ENCODE results near the gene LDLRAD4.

LDLRAD4 gene

DNA sequence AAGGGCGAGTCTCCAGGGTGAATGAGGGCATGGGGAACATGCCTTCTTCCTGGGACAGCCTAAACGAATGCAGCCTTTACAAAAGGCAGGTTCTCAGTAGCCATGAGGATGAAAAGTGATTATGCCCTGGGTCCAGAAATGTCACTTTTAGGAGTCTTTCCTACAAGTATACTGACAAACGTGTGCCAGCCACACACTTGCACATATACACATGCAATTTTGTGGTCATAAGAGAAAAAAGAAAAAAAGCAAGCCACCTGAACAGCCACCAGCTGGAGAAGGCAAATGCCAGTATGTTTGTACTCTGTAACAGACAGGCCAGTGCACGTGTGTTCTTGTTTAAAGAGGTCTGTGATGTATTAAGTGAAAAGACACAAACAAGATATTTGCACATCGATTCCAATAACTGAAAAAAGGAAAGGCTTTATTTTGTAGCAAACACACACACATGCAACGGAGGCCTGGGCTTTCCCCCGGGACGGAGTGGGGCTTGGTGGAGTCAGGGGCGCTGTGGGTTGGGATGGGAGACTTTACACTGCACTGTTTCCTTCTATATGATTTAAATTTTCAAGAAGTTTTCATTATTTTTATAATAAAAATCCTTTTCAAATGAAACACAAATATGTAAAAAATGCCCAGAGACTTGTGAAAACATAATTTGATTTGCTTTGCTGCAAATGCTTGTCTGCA lies 399.4 kb downstream of the LDLRAD4 start:
- no peak for DNase-seq (ENCODE audit: low read depth)

GRCh38 chr18:13618760-13619438 lies 400.3 kb downstream of the LDLRAD4 start:
- no peak for DNase-seq (ENCODE audit: low read depth)

DNA sequence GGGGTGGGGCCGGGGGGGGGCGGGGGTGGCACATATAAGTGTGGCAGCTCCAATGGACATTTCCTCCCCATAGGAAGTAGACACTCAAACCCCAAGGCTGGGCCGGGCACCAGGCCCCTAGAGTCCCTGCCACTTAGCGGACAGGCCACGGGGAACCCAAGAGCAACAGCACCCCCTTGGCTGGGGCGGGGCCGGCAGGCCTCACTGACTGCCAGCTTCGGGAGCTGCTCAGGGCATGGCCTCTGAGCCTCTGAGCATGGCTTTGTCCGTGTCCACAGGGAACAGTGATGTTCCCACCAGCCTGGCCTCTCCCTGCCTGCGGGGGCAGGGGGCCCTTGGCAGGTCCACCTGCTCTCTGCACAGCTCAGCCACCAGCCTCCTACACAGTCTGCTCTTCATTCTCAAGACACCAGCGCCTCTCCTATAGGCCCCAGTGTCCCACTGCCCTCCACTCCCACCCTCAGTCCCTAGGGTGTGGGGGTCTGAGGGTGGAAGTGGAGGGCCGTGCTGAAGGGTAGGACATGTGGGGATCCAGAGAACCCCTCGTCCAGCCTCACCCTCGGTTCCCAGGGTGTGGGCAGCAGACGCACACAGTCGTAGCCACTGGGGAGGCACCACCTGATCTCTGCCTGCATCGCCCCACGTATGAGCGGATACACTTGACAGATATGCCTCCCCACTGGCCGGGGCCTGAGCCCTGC lies 401.1 kb downstream of the LDLRAD4 start:
- DNase-seq (ENCODE audit: low read depth), result no peak

DNA sequence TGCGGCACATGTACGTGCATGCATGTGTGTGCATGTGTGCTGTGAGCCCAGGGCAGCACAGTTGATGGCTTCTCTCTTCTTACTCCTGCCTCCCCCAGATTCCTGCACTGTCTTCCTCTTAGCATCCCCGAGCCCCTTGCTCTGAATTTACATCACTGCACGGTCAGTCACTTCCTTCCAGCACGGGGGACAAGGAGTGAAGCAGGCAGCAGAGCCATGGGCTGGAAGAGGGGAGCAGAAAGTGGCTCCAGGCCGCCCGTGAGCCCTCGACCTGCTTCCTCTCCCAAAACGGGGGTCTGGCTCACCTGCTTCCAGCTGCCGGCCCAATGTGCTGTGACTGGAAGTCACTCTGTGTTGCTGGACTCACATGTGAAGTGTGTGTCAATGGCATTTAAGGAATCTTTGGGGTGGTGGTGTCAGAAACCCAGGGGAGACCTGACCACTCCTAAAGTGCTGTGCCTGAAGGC lies 401.7 kb downstream of the LDLRAD4 start:
- DNase-seq (ENCODE audit: low read depth), result no peak

DNA sequence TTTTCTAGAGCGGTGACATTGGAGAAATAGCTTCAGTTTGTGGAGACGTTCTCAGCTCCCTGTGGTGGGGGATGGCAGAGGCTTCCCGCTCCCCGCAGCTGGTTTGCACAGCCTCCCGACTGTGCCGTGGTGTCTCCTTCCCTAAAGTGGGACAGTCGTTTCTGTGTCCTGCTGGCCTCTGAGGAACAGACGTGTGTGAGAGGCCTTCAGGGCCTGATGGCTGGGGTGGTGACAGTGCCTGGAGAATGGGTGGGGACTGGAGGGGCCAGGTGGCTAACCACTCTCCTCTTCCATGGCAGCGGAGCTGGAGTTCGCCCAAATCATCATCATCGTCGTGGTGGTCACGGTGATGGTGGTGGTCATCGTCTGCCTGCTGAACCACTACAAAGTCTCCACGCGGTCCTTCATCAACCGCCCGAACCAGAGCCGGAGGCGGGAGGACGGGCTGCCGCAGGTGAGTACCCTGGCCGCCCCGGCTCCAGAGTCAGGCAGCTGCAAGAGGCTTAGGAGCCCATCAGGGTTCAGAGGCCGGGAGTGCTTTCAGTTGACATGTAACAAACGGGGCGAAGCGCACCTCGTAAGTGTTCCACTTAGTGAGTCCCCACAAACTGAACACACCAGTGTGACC lies 402.4 kb downstream of the LDLRAD4 start:
- no peak for DNase-seq (ENCODE audit: low read depth)

- no peak for DNase-seq (ENCODE audit: low read depth)
Measured at GRCh38 chr18:13621446-13621849, 402.9 kb downstream of the LDLRAD4 start.

GRCh38 chr18:13621886-13622619 lies 403.5 kb downstream of the LDLRAD4 start:
- no peak for DNase-seq (ENCODE audit: low read depth)

- no peak for DNase-seq (ENCODE audit: low read depth)
Measured at GRCh38 chr18:13622751-13623150, 404.2 kb downstream of the LDLRAD4 start.

DNA sequence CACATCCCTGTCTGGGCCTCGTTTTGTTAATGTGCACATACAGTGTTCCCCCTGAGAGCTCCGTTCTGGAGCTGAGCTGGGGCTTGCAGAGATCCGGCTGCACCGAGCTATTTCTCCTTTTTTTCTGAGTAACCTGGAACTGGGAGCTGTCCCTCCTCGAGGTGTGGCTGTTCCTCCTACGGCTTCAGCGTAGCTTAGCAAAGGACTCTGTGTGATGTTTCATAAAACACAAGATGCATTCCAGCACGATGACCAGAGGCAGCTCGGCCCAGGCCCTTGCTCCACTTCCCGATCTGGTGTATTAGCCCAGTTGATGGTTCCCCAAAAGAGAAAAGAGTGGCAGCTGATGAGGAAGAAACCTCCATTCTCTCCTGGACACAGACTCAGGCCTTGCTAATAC lies 404.8 kb downstream of the LDLRAD4 start:
- DNase-seq (ENCODE audit: low read depth), result no peak

DNA sequence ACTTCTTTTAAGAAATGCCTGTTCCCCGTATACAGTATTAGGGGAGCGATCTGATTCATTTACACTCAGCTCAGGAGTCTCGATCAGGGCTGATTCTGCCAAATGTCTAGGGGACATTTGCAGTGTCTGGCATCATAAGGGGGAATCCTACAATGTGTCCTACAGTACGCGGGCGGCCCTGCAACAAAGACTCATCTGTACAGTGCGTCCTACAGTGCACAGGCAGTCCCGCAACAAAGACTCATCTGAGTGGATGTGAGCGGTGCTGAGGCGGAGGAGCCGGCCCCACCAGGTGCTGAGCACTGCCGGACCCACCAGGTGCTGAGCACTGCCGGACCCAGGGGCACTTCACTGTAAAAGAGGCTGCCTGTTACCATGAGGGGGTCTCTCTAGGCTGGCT lies 405.3 kb downstream of the LDLRAD4 start:
- DNase-seq (ENCODE audit: low read depth), result no peak

DNA sequence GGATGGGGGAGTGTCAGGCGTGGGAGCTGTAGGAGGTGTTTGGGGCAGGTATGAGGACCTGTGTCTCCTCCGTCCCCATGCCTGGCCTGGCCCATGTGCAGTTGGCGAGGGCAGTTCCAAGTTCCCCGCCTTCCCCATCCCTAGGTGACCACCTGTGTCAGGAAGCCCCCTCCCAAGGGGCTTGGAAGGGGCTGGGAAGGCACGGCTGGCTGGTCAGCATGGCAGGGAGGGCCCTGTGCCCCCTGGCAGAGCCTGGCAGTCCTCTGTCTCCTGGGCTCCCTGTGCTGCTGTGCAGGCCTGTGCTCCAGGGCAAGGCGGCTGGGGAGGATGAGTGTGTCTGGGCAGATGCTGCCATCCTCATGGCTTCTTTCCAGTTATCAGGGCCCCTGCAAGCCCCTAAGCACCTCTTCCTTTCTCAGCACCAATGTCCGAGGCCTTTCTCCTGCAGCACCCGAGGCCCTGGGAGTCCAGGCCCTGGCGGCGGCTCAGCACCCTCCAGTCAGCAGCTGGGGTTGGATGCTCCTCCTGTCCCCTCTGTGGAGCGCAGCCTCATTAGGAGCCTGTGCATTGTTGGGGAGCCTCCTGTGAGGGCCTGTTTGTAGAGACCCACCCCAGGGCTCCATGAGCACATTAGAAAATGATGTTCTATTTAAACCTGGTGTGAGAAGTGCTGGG lies 406.1 kb downstream of the LDLRAD4 start:
- DNase-seq (ENCODE audit: low read depth), result no peak

DNA sequence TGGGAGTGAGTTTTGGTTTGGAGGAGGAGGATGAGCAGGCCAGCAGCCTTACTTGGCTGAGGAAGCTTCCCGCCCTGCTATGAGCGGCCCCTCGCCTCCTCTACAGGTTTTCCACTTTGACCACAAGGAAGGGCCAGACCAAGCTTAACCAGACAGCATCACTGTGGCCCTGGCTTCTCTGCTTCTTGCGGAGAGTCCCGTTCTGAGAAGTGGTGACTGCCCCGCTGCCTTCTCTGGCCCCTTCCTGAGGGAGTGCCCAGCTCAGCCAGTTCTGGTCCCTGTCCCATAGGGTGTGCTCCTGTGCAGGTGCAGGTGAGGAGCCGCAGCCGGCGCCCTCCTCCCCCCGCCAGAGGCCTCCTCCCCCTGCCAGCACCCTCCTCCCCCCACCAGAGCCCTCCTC lies 406.8 kb downstream of the LDLRAD4 start:
- DNase-seq (ENCODE audit: low read depth), result no peak

GRCh38 chr18:13625843-13626543 lies 407.4 kb downstream of the LDLRAD4 start:
- DNase-seq (ENCODE audit: low read depth), result no peak

GRCh38 chr18:13626544-13626908 lies 408.0 kb downstream of the LDLRAD4 start:
- no peak for DNase-seq (ENCODE audit: low read depth)

GRCh38 chr18:13627639-13628038 lies 409.1 kb downstream of the LDLRAD4 start:
- no peak for DNase-seq (ENCODE audit: low read depth)

GRCh38 chr18:13628211-13628610 lies 409.7 kb downstream of the LDLRAD4 start:
- no peak for DNase-seq (ENCODE audit: low read depth)

DNA sequence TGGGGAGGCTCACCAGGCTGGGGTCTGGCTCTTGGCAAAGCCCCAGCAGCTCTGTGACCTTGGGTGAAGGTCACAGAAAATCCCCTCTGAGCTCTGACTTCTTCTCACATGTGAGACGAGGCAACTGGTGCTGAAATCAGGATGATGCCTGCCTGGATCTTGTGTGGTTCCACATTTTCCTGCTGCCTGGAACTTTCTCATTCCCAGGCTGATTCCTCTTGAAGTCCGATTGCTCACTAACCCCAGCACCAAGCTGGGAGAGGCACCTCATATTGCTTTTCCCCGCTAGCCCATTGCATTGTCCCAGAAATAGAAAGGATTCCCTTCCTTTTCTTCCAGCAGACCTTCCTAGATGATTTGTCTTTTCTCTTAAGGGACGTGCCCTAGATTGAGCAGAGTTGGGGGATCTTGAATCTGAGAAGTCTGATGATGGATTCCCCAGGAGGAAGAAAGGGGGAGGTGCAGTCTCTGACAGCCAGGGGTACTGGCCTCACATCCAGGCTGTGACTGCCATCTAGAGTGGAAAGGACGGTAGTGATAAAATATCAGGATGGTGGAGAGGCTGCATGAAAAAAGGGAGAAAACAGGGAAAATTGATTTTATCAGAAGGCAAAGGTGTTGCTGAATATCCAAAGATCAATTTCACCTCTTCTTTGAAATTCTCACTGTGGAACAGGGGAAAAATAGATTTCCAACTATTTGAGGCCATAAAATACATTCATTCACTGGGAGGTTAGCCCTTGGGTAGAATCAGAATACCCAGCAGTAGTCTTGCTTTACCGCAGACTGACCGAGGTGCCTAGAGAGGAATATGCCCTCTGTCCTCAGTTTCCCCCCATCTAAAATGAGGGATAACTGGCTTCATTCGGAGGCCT lies 411.5 kb downstream of the LDLRAD4 start:
- peak; percentile 35 for DNase-seq (ENCODE audit: low read depth)

DNA sequence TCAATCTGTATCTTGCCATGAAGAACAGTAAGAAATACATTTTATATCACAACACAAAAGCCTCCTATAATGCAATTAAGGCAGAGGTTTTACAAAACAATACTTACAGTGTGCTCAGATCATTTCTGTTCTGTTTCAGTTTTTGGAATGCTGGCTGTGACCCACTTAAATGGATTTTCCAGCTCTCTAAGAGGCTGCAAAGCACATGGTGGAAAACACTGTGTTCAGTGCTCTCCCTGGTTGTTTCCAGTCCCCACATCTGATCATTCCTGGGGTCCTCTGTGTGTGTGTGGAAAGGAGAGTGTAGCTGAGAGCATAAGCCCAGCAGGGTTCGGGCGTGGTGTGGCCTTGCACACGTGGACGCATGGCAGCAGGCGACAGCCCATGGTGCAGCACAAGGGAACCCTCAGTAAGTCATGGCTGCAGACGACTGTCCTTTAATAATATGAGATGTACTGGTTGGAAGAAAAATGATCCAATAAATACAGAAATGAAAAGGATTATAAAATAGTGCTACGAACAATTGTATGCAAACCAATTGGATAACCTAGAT lies 412.2 kb downstream of the LDLRAD4 start:
- no peak for DNase-seq (ENCODE audit: low read depth)

DNA sequence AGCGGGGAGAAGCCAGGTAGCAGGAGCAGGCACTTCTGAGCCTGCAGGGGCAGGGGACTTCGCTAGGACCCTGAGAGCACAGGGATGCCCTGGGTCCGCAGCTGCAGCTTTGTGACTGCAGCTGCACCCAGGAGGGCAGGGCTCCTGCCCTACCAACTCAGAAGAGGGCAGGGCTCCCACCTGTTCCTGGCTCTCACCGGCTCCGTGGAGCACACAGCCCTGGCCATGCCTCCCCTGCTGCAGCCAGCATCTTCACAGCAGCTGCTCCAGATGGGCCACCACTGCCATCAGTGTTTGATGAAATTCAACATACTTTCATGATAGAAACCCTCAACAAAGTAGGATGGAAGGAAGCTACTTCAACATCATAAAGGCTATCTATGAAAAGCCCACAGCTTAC lies 415.1 kb downstream of the LDLRAD4 start:
- DNase-seq (ENCODE audit: low read depth), result no peak

DNA sequence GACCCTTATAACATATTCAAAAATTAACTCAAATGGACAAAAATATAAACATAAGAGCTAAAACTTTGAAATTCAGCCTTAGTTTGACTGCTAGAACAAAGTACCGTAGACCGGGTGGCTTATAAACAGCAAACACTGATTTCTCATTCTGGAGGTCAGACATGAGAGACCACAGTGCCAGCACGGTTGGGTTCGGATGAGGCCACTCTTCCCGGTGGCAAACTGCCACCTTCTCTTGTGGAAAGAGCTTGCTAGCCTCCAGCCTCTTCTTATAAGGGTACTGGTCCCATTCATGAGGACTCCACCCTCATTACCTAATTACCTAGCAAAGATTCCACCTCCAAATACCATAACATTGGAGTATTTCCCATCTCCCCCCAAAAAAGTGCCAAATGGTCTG lies 416.5 kb downstream of the LDLRAD4 start:
- no peak for DNase-seq (ENCODE audit: low read depth)
